Measurements from ENCODE around the gene WFIKKN2.

GRCh38 chr17:50881182-50881581, 45.8 kb downstream of the WFIKKN2 start:
- TF ChIP-seq TBP (IDR thresholded peaks at IDR 0.05; ENCODE audit: low read depth, low read length) (no peak), POLR2AphosphoS5 (IDR thresholded peaks at IDR 0.05; ENCODE audit: low read depth, low read length) (no peak), EP300 (IDR thresholded peaks at IDR 0.05; ENCODE audit: borderline replicate concordance in 1 of 2, low read depth in 2 of 2, low read length in 2 of 2) (no peak), SUZ12 (IDR thresholded peaks at IDR 0.05; ENCODE audit: low read length) (no peak)
- TF ChIP-seq, protein P1, sequence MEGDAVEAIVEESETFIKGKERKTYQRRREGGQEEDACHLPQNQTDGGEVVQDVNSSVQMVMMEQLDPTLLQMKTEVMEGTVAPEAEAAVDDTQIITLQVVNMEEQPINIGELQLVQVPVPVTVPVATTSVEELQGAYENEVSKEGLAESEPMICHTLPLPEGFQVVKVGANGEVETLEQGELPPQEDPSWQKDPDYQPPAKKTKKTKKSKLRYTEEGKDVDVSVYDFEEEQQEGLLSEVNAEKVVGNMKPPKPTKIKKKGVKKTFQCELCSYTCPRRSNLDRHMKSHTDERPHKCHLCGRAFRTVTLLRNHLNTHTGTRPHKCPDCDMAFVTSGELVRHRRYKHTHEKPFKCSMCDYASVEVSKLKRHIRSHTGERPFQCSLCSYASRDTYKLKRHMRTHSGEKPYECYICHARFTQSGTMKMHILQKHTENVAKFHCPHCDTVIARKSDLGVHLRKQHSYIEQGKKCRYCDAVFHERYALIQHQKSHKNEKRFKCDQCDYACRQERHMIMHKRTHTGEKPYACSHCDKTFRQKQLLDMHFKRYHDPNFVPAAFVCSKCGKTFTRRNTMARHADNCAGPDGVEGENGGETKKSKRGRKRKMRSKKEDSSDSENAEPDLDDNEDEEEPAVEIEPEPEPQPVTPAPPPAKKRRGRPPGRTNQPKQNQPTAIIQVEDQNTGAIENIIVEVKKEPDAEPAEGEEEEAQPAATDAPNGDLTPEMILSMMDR (IDR thresholded peaks at IDR 0.05; ENCODE audit: control extremely low read depth in 1 of 3, insufficient read depth in 1 of 3, low read depth in 1 of 3, low read length in 3 of 3): no peak

Measured in H1 (cell line).